Activated CD4-positive, CD25-positive, alpha-beta regulatory T cell treated with anti-CD3 and anti-CD28 coated beads, Interleukin-2, amount 50 U/mL, for 72 hours (primary cell): ENCODE results near the gene ADAMTSL4.

Source experiments
- DNase-seq: peaks from one replicate; pipeline ENCODE4 v3.0.0; 2021

The ADAMTSL4 gene

GRCh38 chr1:150548632-150549495 lies at the start of gene ADAMTSL4:
Gene ADAMTSL4 (plus strand): TSS chr1:150549408. CDS start chr1:150552289, 2,881 bp downstream.
- peak; percentile 54 for DNase-seq

DNA sequence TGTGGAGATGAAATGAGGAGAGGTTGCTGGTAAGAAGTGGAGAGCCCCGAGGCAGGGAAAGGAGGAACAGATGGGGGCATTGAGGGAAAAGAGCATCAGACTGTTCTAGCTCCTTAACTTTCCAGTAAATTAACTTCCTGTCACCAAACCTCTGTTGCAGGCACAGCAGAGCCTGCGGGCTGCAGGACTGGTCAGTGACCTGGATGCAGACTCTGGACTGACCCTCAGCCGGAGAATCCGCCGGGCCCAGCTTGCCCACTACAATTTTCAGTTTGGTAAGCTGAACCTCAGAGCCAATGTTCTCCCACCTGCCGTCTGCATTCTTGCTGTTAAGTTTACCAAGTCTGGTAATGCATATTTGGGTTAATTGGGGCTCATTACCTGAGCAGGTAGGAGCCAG lies 43.8 kb upstream of the ADAMTSL4 start:
- DNase-seq, result no peak

DNA sequence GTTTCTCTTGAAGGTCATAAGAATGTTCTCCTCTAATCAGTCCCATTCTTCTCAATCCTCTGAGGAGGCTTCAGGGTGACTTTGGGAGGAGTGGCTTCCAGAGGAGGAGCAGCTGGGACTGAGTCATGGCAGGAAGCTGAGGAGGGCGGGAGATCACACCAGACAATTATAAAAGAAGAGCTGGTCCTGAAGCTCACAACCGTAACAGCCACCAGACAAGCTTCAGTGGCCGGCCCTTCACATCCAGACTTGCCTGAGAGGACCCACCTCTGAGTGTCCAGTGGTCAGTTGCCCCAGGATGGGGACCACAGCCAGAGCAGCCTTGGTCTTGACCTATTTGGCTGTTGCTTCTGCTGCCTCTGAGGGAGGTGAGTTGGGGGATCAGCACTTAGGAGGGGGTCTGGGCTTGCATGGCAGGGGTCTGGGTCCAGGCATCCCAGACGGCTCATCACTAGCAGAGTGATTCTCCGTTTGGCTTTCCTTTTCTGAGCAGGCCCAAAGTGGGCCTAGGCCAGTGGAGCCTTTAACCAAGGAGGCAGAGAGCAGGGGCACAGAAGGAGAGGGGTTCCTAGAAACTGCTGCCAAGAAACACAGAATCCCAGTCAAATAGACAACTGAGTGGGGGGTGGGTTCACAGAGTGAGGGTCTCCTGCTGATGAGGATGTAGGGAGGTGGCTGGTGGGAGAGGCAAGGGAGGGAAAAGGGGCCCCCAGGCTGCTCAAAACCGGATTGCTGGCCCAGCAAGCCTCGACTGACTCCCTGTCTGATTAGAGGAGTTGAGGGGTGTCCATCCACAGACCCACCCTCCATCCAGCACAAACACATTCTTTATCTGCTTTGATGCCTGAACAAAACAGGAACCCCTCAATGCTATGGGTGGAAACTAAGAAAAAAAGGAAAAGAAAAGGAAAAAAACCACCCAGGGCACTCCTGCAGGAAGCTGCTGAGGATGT lies 41.0 kb upstream of the ADAMTSL4 start, which contains the start of gene ECM1:
Gene ECM1 (plus strand): TSS at position 198 of the 953 bp plus-strand sequence. CDS start 101 bp downstream, at position 299.
- no peak for DNase-seq

GRCh38 chr1:150508982-150509381 lies 40.2 kb upstream of the ADAMTSL4 start:
- DNase-seq, result no peak

DNA sequence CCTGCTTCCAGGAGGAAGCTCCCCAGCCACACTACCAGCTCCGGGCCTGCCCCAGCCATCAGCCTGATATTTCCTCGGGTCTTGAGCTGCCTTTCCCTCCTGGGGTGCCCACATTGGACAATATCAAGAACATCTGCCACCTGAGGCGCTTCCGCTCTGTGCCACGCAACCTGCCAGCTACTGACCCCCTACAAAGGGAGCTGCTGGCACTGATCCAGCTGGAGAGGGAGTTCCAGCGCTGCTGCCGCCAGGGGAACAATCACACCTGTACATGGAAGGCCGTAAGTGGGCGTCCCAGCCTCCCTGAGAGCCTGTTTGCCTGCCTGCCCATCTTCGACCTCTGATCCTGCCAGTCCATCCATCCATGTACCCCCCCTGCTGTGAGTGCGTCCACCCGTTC lies 37.7 kb upstream of the ADAMTSL4 start:
- no peak for DNase-seq

DNA sequence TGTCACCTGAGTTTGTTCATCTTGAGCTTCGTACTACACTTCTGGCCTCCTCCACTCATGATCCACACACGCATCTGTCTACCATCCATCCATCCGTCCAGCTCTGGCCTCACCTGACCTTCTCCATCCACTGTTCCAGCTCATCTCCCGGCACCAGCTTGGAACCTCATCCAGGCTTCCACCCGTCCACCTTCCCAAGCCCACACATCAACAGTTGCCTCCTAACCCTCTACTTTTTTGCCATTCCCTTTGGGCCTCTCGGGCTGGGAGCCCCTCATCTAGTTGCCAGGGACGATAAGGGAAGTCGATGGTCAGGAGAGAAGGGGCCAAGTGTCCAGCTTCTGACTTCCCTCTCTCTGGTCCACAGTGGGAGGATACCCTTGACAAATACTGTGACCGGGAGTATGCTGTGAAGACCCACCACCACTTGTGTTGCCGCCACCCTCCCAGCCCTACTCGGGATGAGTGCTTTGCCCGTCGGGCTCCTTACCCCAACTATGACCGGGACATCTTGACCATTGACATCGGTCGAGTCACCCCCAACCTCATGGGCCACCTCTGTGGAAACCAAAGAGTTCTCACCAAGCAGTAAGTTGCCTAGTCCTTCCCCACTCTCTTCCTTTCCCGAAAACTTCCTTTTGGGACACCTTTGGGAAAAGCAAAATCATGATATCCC lies 37.1 kb upstream of the ADAMTSL4 start:
- DNase-seq, result no peak

DNA sequence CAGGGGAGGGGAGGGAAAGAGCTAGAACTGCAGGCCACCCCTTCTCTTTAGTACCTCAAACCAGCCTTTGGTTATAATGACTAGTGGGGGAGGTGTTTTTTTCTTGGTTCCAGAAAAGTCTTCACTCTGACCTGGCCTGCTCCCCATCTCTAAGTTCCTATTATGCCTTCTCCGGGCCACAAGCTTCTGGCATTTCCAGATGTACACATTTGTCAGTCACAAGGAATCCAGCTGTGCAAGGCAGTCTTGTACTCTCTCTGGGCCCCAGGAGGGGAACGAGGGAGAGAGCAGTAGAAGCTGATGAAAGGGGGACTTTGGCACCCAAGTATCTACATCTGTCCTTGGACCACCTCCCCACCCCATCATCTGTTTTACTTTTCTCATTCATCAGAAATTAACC lies 36.4 kb upstream of the ADAMTSL4 start:
- DNase-seq, result no peak

GRCh38 chr1:150513351-150513791 lies 35.8 kb upstream of the ADAMTSL4 start:
- DNase-seq, result no peak

GRCh38 chr1:150514260-150514659 lies 34.9 kb upstream of the ADAMTSL4 start:
- no peak for DNase-seq

GRCh38 chr1:150514913-150515327 lies 34.3 kb upstream of the ADAMTSL4 start:
- DNase-seq, result no peak

DNA sequence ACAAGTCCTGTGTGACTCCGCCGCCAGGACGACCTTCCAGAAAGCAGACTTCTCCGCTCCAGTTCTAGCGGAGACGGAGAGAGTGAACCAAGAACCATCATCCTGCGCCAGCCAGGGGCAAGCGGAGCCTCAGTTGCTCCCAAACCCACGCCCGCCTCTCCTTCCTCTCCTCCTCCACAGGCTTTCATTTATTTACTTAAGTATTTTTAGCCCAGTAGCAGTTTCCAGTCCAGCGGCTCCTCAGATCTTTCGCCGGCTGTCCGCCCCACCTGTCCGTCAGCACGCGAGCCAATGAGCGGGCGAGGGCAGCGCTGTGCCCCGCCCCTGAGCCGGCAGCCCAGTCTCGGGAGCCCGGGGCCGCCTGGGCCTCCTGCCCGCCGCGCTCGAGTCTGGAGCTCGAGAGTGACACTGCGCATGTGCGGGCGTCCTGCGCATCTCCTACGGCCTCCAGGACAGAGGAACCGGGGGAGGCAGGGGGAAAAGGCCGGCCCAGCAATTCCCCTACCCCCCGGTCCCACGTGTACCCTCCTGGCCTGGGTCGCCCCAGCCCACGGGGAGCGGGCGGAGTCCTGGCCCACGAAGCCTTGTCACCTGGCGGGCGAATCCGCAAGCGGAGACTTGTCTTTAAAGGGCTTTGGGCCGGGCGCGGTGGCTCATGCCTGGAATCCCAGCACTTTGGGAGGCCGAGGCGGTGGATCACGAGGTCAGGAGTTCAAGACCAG lies 33.7 kb upstream of the ADAMTSL4 start, which contains the start of gene FALEC:
Gene FALEC (plus strand): TSS at position 425 of the 722 bp plus-strand sequence.
- DNase-seq, result peak; percentile 94

GRCh38 chr1:150516050-150516591 lies 33.1 kb upstream of the ADAMTSL4 start:
- DNase-seq, result no peak

- no peak for DNase-seq
These were observed 32.6 kb upstream of the ADAMTSL4 start for GRCh38 chr1:150516616-150517015.

DNA sequence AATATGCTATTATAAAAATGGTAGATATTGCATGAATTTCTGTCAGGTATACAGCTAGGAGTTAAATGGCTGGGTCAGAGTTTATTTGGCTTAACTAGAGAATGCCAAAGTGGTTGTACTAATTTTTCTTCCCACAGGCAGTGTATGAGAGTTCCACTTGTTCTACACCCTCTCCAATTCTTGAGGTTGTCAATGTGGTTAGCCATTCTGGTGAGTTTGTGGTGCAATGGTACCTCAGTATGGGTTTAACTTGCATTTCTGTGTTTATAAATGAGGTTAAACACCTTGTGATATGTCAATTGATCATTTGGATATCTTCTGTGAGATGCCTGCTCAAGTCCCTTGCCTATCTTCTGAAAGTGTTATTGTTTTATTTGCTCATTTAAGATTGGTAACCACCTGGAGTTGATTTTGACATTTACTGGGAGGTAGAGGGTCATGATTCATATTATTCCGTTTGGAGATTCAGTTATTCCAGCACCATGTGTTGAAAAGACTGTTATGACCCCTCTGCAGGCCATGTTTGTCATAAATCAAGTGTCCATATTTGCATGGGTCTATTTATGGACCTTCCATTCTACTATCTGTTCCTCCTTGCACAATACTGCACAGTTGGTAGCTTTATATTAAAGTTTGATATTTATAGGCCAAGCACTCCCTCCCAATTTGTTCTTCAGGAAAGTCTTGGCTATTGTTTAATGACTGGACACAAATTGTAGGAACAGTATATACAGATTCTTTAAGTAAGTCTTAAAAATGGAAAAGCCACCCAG lies 27.8 kb upstream of the ADAMTSL4 start:
- DNase-seq, result no peak

DNA sequence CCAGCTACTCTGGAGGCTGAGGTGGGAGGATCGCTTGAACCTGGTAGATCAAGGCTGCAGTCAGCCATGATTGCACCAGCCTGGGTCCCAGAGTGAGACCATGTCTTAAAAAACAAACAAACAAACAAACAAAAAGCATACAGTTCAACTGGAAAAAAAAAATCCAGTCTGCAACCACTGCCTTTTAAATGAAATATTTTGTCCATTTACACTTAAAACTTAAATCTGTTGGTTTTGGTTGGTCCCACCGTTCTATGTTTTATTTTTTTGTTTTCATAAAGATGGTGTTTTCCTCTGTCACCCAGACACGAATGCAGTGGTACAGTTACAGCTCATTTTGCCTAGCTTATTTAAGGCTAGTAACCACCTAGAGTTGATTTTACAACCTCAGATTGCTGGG lies 23.9 kb upstream of the ADAMTSL4 start:
- no peak for DNase-seq

DNA sequence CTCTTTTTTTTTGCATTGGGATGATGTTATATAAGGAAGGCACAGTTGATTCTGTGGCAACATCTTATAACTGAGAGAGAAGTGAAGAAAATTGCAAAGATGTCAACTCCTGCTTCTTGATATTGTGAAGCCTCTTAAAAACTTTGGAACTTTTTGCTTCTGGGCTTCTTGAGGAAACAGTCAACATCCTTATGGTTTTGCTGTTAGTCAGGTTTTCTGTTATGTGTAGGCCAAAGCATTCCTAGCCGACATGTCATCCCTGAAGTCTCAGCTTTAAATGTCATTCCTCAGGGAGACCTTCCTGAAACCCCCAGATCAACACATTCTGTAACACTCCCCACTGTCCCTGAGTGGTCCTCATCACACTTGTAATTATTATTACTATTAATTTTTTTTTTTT lies 21.0 kb upstream of the ADAMTSL4 start:
- DNase-seq, result no peak

DNA sequence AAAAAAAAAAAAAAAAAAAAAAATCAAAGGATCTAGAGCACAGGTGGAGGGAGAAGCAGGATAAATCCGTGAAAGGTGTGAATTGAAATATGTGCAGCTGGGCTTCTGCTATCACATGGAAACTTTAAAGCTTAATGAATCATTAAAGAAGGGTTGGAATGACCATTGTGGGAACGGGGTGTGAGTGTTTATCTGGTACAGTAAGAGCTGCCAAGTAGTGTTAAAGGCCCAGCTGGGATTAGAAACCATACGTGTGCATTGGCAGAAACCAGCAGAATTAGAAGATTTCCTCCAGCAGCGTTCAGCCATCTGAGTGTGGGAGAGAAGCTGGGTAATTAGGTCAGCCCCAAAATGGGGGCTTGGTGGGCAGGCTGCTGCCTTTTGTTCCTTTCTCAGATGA lies 20.2 kb upstream of the ADAMTSL4 start:
- DNase-seq, result no peak

- no peak for DNase-seq
These were observed 18.6 kb upstream of the ADAMTSL4 start for GRCh38 chr1:150530491-150531159.

DNA sequence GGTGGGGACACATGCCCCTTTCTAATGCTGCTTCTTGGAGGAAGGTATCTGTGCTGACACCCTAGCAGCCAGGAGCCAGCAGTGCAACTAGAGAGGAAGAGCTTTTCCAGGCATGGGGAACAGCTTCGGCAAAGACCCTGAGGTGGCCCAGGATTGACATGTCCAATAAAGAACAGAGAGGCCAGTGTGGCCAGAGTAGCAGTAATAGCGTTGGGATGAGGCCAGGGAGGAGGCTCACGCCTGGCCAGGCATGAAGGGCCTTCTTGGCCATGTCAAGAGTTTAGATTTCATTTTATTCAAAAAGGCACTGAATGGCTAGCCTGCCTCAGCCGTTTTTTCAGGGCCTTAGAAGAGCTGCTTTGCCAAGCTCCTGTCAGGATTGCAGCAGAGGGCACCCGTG lies 16.3 kb upstream of the ADAMTSL4 start:
- DNase-seq, result no peak

DNA sequence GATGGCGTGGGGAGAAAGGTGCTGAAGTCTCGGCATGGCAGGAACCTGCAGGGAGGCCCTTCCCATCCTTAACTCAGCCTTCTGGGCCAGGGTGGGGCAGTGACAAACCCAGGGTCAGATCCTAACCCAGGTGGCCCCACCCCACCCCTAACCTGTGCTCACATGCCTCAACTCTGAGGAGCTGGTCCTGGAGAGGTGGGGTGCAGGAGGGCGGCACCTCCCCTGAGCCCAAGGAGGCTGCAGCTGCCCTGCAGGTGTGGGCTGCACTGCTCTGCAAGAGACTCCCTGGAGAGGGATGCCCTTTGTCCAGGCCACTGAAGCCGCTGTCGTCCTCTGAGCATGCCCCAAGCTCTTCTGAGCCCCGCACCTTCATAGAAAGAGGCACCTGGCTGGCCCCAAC lies 15.2 kb upstream of the ADAMTSL4 start:
- no peak for DNase-seq
